Small intestine (tissue), 16 donors: ENCODE results near the gene ETNK1. TPM values are rescaled to one million over a fixed set of nuclear protein-coding genes. Genes with fewer than 3 reads are reported as not detected.

Experiments used
- DNase-seq, 2 donors: peaks; one replicate each; pipeline versions ENCODE4 v3.0.0 to v3.0.0-alpha.2; 2013
- FAIRE-seq: peaks from 2 replicates; lab custom pipeline; 2012; peaks lifted over from hg19 to GRCh38; lab: Jason Lieb, UNC
- H3K27ac ChIP-seq, 3 donors: one replicate each; pipeline ENCODE4 v1.5.1; 2013; ENCODE audit warnings: low read length in 2 of 3, mild to moderate bottlenecking in 2 of 3, control low read depth in 1 of 3, inconsistent platforms in 1 of 3, low read depth in 1 of 3, moderate library complexity in 1 of 3
- H3K27me3 ChIP-seq, 3 donors: one replicate each; pipeline ENCODE4 v1.6.1; 2013; ENCODE audit warnings: low read length in 3 of 3, inconsistent platforms in 1 of 3; ENCODE audit not compliant: control insufficient read depth in 3 of 3, insufficient read depth in 3 of 3
- H3K36me3 ChIP-seq, 3 donors: one replicate each; pipeline ENCODE4 v1.6.1; 2013; ENCODE audit warnings: low read length in 3 of 3, inconsistent platforms in 1 of 3, low read depth in 1 of 3, mild to moderate bottlenecking in 1 of 3, moderate library complexity in 1 of 3; ENCODE audit not compliant: control insufficient read depth in 3 of 3, insufficient read depth in 2 of 3
- H3K4me1 ChIP-seq, 3 donors: one replicate each; pipeline ENCODE4 v1.6.1; 2013; ENCODE audit warnings: low read length in 2 of 3, inconsistent platforms in 1 of 3, low read depth in 1 of 3, mild to moderate bottlenecking in 1 of 3, moderate library complexity in 1 of 3; ENCODE audit not compliant: control insufficient read depth in 3 of 3, insufficient read depth in 2 of 3
- H3K4me3 ChIP-seq, 3 donors: one replicate each; pipeline ENCODE4 v1.5.1; 2013; ENCODE audit warnings: low read length in 3 of 3, control low read depth in 1 of 3, inconsistent platforms in 1 of 3, low read depth in 1 of 3, mild to moderate bottlenecking in 1 of 3, moderate library complexity in 1 of 3
- H3K9me3 ChIP-seq, 2 donors: one replicate each; pipeline ENCODE4 v1.6.1; 2013; ENCODE audit warnings: low read depth in 1 of 2, low read length in 1 of 2; ENCODE audit not compliant: control insufficient read depth in 2 of 2, insufficient read depth in 1 of 2
- WGBS, 3 donors: extraction: QIAGEN DNeasy Blood & Tissue Kit; methylation state at CpG; one replicate each; pipeline ENCODE4 v1.1.7; 2013; 5-methylcytosine and 5-hydroxymethylcytosine counted together
- long read RNA-seq, 10 donors: transcript quantifications; one replicate each; lab custom pipeline, GENCODE V29; 2026
- polyA plus RNA-seq, 4 donors: library from polyadenylated mRNA; stranded (reverse) in 3 of 4; unstranded in 1 of 4; fragments of 200-250 nt in 3 of 4; fragments of 120-200 nt in 1 of 4; gene quantifications; one replicate each; pipeline versions ENCODE4 v1.2.1 to v1.2.3, GENCODE V29; 2013
- donor health status: healthy with polysubstance abuse.
- donor health status: control.
- donor health status: control.
- donor health status: Bipolar disorder and iron deficiency.
- donor health status: healthy.

Gene ETNK1, protein sequence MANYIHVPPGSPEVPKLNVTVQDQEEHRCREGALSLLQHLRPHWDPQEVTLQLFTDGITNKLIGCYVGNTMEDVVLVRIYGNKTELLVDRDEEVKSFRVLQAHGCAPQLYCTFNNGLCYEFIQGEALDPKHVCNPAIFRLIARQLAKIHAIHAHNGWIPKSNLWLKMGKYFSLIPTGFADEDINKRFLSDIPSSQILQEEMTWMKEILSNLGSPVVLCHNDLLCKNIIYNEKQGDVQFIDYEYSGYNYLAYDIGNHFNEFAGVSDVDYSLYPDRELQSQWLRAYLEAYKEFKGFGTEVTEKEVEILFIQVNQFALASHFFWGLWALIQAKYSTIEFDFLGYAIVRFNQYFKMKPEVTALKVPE
- 10 to 100 TPM; 17.8 to 85.3 (median 27.3) TPM for polyA plus RNA-seq
- long read RNA-seq, donor 1, full-length matches to known transcripts = 21 of 142 reads
- long read RNA-seq, donor 1, partial matches to known transcripts = 121 of 142 reads
- long read RNA-seq, donor 1, other reads (novel, unspliced or antisense) = 0 of 142 reads
- long read RNA-seq, donor 2, full-length matches to known transcripts = 13 of 13 reads
- long read RNA-seq, donor 2, partial matches to known transcripts = 0 of 13 reads
- long read RNA-seq, donor 2, other reads (novel, unspliced or antisense) = 0 of 13 reads
- long read RNA-seq, donor 3, full-length matches to known transcripts = 8 of 8 reads
- long read RNA-seq, donor 3, partial matches to known transcripts = 0 of 8 reads
- long read RNA-seq, donor 3, other reads (novel, unspliced or antisense) = 0 of 8 reads
- long read RNA-seq, donor 4 = 0 reads
- long read RNA-seq, donor 5, full-length matches to known transcripts = 1 of 7 reads
- long read RNA-seq, donor 5, partial matches to known transcripts = 6 of 7 reads
- long read RNA-seq, donor 5, other reads (novel, unspliced or antisense) = 0 of 7 reads
- long read RNA-seq, donor 6, full-length matches to known transcripts = 22 of 22 reads
- long read RNA-seq, donor 6, partial matches to known transcripts = 0 of 22 reads
- long read RNA-seq, donor 6, other reads (novel, unspliced or antisense) = 0 of 22 reads
- long read RNA-seq, donor 7 = 0 reads
- long read RNA-seq, donor 8 = 0 reads
- long read RNA-seq, donor 9, full-length matches to known transcripts = 5 of 5 reads
- long read RNA-seq, donor 9, partial matches to known transcripts = 0 of 5 reads
- long read RNA-seq, donor 9, other reads (novel, unspliced or antisense) = 0 of 5 reads
- long read RNA-seq, donor 10, full-length matches to known transcripts = 12 of 12 reads
- long read RNA-seq, donor 10, partial matches to known transcripts = 0 of 12 reads
- long read RNA-seq, donor 10, other reads (novel, unspliced or antisense) = 0 of 12 reads

DNA sequence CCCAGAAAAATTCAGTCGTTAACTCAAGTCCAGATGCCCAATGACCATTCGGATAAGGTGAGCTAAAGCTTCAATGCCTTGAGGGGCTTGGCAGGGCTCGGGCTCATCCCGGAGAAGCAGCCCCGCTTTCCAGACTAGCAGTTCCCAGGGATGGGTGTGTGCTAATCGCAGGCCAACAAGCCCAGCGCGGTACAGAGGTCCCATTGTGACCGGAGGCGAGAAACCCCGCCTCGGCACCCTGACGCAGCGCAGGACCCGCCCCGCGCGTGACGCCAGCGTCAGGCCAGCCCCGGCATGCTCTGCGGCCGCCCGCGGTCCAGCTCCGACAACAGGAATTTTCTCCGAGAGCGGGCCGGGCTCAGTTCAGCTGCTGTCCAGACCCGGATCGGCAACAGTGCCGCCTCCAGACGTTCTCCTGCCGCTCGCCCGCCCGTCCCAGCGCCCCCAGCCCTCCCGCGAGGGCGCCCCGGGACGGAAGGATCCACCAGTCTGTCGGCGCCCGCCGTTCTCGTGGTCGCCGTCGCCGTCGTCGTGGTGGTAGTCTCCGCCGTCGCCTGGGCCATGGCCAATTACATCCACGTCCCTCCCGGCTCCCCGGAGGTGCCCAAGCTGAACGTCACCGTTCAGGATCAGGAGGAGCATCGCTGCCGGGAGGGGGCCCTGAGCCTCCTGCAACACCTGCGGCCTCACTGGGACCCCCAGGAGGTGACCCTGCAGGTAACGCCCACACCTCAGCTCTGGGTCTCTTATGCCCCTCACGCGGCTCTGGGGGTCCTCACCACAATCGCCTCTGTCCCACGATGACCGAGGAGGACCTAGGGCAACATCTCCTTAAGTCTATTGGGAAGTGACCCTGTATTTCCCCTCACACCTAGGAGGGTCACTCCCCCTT lies at the start of gene ETNK1:
ETNK1 (plus strand) TSS at position 302 of the 892 bp plus-strand sequence; CDS start at position 562, 260 bp downstream.
- no peak for FAIRE-seq
- WGBS, 3 donors = 0% methylated on average over 51 to 71 of the region's 71 CpGs
- H3K4me1 ChIP-seq = peaks cover 0 to 9% (median 0%) of the 10 kb centered on the region in 3 donors
- peak within 1 kb of the TSS; percentile 98 to 99 (median 98) for H3K27ac ChIP-seq
- peak within 1 kb of the TSS; percentile 64 to 82 (median 66) for H3K4me3 ChIP-seq
- no peaks in the 10 kb centered on the region for H3K27me3 ChIP-seq
- DNase-seq = peak; percentile 95 to 98
- H3K36me3 ChIP-seq = no peaks in the 10 kb centered on the region
- no peaks in the 10 kb centered on the region for H3K9me3 ChIP-seq

DNA sequence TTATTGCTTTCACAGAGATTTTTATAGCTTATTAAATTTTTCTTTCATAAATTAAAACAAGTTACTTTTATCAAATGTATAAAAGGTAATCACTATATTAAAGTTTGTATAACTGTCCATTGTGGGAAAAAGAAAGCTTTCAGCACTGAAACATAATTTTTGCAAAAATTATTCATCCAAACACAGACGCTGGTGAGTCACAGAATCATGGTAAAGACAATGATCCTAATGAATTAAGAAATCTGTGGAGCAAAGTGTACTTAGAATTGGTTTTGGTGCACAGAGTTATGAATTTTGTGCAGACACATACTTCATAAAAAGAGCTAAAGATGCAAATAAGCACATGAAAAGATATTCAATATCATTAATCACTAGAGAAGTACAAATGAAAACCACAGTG lies 48.9 kb upstream of the ETNK1 start:
- H3K9me3 ChIP-seq = peaks cover 0 to 3% of the 10 kb centered on the region in 2 donors
- no peak overlapping the region for H3K4me3 ChIP-seq
- no peak for DNase-seq
- no peaks in the 10 kb centered on the region for H3K27me3 ChIP-seq
- no peaks in the 10 kb centered on the region for H3K36me3 ChIP-seq
- WGBS, 3 donors = 90 to 95% (median 92%) methylated on average over 1 of the region's 1 CpG
- FAIRE-seq = no peak
- H3K4me1 ChIP-seq = no peaks in the 10 kb centered on the region
- H3K27ac ChIP-seq = no peak overlapping the region

DNA sequence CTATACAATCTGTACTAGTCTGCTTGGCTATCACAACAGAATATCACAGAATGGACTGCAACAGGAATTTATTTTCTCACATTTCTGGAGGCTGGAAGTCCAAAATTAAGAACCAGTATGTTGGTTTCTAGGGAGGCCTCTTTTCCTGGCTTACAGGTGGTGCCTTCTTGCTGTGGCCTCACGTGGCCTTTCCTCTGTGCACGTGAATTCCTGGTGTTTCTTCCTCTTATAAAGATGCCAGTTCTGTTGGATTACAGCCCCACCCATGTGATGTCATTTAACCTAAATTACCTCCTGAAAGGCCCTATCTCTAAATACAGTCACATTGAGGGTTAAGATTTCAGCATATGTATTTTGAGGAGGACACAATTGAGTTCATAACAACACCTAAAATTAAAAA lies 48.5 kb upstream of the ETNK1 start:
- 47 to 61% (median 50%) methylated on average over 2 of the region's 2 CpGs for WGBS, 3 donors
- peaks cover 0 to 3% of the 10 kb centered on the region in 2 donors for H3K9me3 ChIP-seq
- DNase-seq = peak in 1 of 2 donors; percentile 42
- H3K27me3 ChIP-seq = no peaks in the 10 kb centered on the region
- no peak overlapping the region for H3K27ac ChIP-seq
- FAIRE-seq = no peak
- no peak overlapping the region for H3K4me3 ChIP-seq
- no peaks in the 10 kb centered on the region for H3K4me1 ChIP-seq
- H3K36me3 ChIP-seq = no peaks in the 10 kb centered on the region

DNA sequence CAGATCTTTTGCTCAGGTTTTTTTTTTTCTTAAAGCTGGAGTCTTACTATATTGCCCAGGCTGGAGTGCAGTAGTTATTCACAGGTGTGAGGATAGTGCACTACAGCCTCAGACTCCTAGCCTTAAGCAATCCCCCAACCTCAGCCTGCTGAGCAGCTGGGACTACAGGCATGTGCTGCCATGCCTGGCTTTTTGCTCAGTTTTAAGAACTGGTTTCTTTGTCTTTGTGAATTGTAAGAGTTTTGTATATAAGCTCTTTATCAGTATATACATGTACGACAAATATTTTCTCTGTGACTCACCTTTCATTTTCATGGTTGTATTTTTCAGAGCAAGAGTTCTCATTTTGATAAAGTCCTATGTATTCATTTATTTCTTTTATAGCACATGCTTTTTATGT lies 47.3 kb upstream of the ETNK1 start:
- FAIRE-seq (no peak), DNase-seq (no peak)
- 72 to 84% (median 75%) methylated on average over 1 of the region's 1 CpG for WGBS, 3 donors
- H3K4me3 ChIP-seq = no peak overlapping the region
- peaks cover 0 to 3% of the 10 kb centered on the region in 2 donors for H3K9me3 ChIP-seq
- H3K36me3 ChIP-seq = no peaks in the 10 kb centered on the region
- no peak overlapping the region for H3K27ac ChIP-seq
- no peaks in the 10 kb centered on the region for H3K4me1 ChIP-seq
- no peaks in the 10 kb centered on the region for H3K27me3 ChIP-seq

DNA sequence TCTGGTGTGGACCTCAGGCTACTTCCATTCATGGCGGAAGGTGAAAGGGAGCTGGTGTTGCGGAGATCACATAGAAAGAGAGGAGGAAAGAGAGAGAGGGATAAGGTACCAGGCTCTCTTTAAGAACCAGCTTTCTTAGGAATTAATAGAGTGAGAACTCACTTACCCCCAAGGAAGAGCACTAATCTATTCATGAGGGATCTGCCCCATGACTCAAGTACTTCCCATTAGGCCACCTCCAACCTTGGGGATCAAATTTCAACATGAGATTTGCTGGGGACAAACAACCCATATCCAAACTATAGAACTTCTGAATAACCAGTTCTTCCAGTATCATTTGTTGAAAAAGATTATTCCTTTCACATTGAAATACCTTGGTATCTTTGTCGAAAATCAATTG lies 46.6 kb upstream of the ETNK1 start:
- DNase-seq (no peak), FAIRE-seq (no peak)
- H3K4me1 ChIP-seq = no peaks in the 10 kb centered on the region
- no peak overlapping the region for H3K4me3 ChIP-seq
- no peaks in the 10 kb centered on the region for H3K36me3 ChIP-seq
- H3K9me3 ChIP-seq = peaks cover 0 to 3% of the 10 kb centered on the region in 2 donors
- H3K27ac ChIP-seq = no peak overlapping the region
- 95 to 97% (median 96%) methylated on average over 3 of the region's 3 CpGs for WGBS, 3 donors
- no peaks in the 10 kb centered on the region for H3K27me3 ChIP-seq

- 18 to 55% (median 34%) methylated on average over 4 of the region's 4 CpGs for WGBS, 3 donors
- H3K4me3 ChIP-seq = no peak overlapping the region
- FAIRE-seq (no peak), DNase-seq (peak; percentile 71 to 84)
- peak overlapping the region in 1 of 3 donors; percentile 26 for H3K27ac ChIP-seq
- H3K36me3 ChIP-seq = no peaks in the 10 kb centered on the region
- H3K4me1 ChIP-seq = no peaks in the 10 kb centered on the region
- H3K9me3 ChIP-seq = peaks cover 0 to 4% of the 10 kb centered on the region in 2 donors
- H3K27me3 ChIP-seq = no peaks in the 10 kb centered on the region
Measured at GRCh38 chr12:22588817-22589216, 36.2 kb upstream of the ETNK1 start.

- DNase-seq (no peak), FAIRE-seq (no peak)
- H3K27me3 ChIP-seq = no peaks in the 10 kb centered on the region
- H3K9me3 ChIP-seq = no peaks in the 10 kb centered on the region
- no peak overlapping the region for H3K27ac ChIP-seq
- no peak overlapping the region for H3K4me3 ChIP-seq
- H3K36me3 ChIP-seq = no peaks in the 10 kb centered on the region
- peaks cover 0 to 15% (median 0%) of the 10 kb centered on the region in 3 donors for H3K4me1 ChIP-seq
Measured at GRCh38 chr12:22593864-22594263, 31.1 kb upstream of the ETNK1 start.
